ENCODE results near the gene SPDYE2.
"Not testable (repeated sequence)": the region's sequence is repeated elsewhere in the genome, so short reads cannot be mapped to it uniquely, and the experiment has no call there.

DNA sequence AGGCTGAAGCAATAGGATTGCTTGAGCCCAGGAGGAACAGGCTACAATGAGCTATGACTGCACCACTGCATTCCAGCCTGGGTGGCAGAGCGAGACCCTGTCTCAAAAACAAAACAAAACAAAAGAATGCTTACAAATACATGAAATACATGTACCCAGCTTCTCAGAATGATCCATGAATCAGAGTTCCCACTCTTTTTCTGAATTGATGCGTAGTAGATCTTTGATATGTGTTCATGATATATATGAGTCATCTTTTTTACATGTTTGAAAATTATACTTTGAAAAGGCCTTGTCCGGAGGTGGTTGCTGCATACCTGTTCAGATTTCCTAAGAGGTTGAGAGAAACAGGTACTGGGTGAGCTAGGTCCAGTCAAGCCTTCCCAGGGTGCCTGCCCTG is 25.3 kb downstream of the SPDYE2 start:
- TF ChIP-seq RAD21, YY1, JUND (IDR thresholded peaks at IDR 0.05): not testable (repeated sequence)
- TF ChIP-seq, protein P1, sequence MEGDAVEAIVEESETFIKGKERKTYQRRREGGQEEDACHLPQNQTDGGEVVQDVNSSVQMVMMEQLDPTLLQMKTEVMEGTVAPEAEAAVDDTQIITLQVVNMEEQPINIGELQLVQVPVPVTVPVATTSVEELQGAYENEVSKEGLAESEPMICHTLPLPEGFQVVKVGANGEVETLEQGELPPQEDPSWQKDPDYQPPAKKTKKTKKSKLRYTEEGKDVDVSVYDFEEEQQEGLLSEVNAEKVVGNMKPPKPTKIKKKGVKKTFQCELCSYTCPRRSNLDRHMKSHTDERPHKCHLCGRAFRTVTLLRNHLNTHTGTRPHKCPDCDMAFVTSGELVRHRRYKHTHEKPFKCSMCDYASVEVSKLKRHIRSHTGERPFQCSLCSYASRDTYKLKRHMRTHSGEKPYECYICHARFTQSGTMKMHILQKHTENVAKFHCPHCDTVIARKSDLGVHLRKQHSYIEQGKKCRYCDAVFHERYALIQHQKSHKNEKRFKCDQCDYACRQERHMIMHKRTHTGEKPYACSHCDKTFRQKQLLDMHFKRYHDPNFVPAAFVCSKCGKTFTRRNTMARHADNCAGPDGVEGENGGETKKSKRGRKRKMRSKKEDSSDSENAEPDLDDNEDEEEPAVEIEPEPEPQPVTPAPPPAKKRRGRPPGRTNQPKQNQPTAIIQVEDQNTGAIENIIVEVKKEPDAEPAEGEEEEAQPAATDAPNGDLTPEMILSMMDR (IDR thresholded peaks at IDR 0.05; ENCODE audit: low read depth, low read length, missing input control), result not testable (repeated sequence)
